T-cell (primary cell): ENCODE measurements around the gene CDK6. TPM values are rescaled to one million over a fixed set of nuclear protein-coding genes. Genes with fewer than 3 reads are reported as not detected.

Experiments
- ATAC-seq, 4 experiments: fragments of 200-7000 bp in 3 of 4; fragments of 150-1000 bp in 1 of 4; cut with Tn5 transposase; replicated peaks in 1 of 4; 1 replicate in 3 of 4; 2 replicates in 1 of 4; pipeline ENCODE4 v1.10.0; 2021; ENCODE audit warnings: moderate library complexity in 3 of 4, mild to moderate bottlenecking in 2 of 4, moderate number of reproducible peaks in 1 of 4
- CTCF ChIA-PET, 2 donors: fragments of 300-600 bp; sonication (Branson Sonifier 250); formaldehyde crosslinking; loops; one replicate each; lab custom pipeline; 2022; ENCODE audit warnings: antibody characterized with exemption in 2 of 2; lab: Charles Lee
- POLR2A ChIA-PET, 2 donors: fragments of 300-600 bp; sonication (Branson Sonifier 250); formaldehyde crosslinking; loops; one replicate each; lab custom pipeline; 2022; ENCODE audit warnings: antibody characterized with exemption in 2 of 2; lab: Charles Lee
- DNase-seq, 35 experiments: peaks; one replicate each; pipeline versions ENCODE4 v3.0.0 to v3.0.0-alpha.2; 2013 to 2023
- H3K27ac ChIP-seq: one replicate; pipeline ENCODE4 v1.5.1; 2013; ENCODE audit warnings: low read length
- H3K27me3 ChIP-seq, 2 experiments: replicated peaks in 1 of 2; 1 replicate in 1 of 2; 2 replicates in 1 of 2; pipeline versions ENCODE4 v1.6.1 to v1.7.0; 2013; ENCODE audit warnings: low read length in 1 of 2, mixed read lengths in 1 of 2; ENCODE audit not compliant: control insufficient read depth in 2 of 2, insufficient read depth in 2 of 2; ENCODE audit errors: extremely low read depth in 1 of 2
- H3K36me3 ChIP-seq, 2 donors: 1 replicate in 1 of 2; 2 replicates in 1 of 2; pipeline versions ENCODE4 v1.6.1 to v1.7.0; 2013; ENCODE audit warnings: low read length in 1 of 2; ENCODE audit not compliant: control insufficient read depth in 2 of 2, insufficient read depth in 1 of 2; ENCODE audit errors: extremely low read depth in 1 of 2
- H3K4me1 ChIP-seq, 2 experiments: 1 replicate in 1 of 2; 2 replicates in 1 of 2; pipeline versions ENCODE4 v1.6.1 to v1.7.0; 2013; ENCODE audit warnings: low read length in 2 of 2, mixed read lengths in 1 of 2; ENCODE audit not compliant: insufficient read depth in 2 of 2, control insufficient read depth in 1 of 2; ENCODE audit errors: extremely low read depth in 1 of 2
- H3K4me3 ChIP-seq, 2 donors: 1 replicate in 1 of 2; 2 replicates in 1 of 2; pipeline versions ENCODE4 v1.5.1 to v1.7.0; 2013; ENCODE audit warnings: mild to moderate bottlenecking in 2 of 2, low read length in 1 of 2, moderate library complexity in 1 of 2; ENCODE audit not compliant: control insufficient read depth in 1 of 2; ENCODE audit errors: extremely low read depth in 1 of 2
- H3K9me3 ChIP-seq: 2 replicates; pipeline ENCODE4 v1.7.0; 2013
- H3K27ac Mint-ChIP-seq, 2 donors: one replicate each; pipeline ENCODE4 v1.8.0; 2020 to 2021; ENCODE audit warnings: mild to moderate bottlenecking in 2 of 2, mixed read lengths in 2 of 2
- H3K27me3 Mint-ChIP-seq, 2 donors: one replicate each; pipeline ENCODE4 v1.8.0; 2021 to 2022; ENCODE audit warnings: mixed read lengths in 2 of 2
- H3K36me3 Mint-ChIP-seq: one replicate; pipeline ENCODE4 v1.8.0; 2021; ENCODE audit warnings: mixed read lengths
- H3K4me1 Mint-ChIP-seq, 3 donors: one replicate each; pipeline ENCODE4 v1.8.0; 2020 to 2022; ENCODE audit warnings: mixed read lengths in 3 of 3, mild to moderate bottlenecking in 1 of 3
- H3K4me3 Mint-ChIP-seq, 3 donors: one replicate each; pipeline ENCODE4 v1.8.0; 2020 to 2022; ENCODE audit warnings: mild to moderate bottlenecking in 3 of 3, mixed read lengths in 3 of 3, moderate library complexity in 3 of 3
- H3K9me3 Mint-ChIP-seq, 3 donors: one replicate each; pipeline ENCODE4 v1.8.0; 2020 to 2022; ENCODE audit warnings: mixed read lengths in 3 of 3
- WGBS: methylation state at CpG from one replicate; pipeline ENCODE4 v1.1.5; 2013; ENCODE audit warnings: missing lambda C conversion rate; ENCODE audit not compliant: insufficient coverage; 5-methylcytosine and 5-hydroxymethylcytosine counted together
- total RNA-seq, 35 experiments: library from RNA in 6 of 35; stranded (reverse) in 6 of 35; fragments of 120-200 nt in 1 of 35; gene quantifications; one replicate each; pipeline versions ENCODE4 v1.2.1 to v1.2.4 and lab custom pipeline; 2013 to 2026

The CDK6 gene
- total RNA-seq, 5 donors from 2014 or later (not counting 1 experiment from before 2014, with no cell fraction given) = 29.8 to 107 (median 43.9) TPM

DNA sequence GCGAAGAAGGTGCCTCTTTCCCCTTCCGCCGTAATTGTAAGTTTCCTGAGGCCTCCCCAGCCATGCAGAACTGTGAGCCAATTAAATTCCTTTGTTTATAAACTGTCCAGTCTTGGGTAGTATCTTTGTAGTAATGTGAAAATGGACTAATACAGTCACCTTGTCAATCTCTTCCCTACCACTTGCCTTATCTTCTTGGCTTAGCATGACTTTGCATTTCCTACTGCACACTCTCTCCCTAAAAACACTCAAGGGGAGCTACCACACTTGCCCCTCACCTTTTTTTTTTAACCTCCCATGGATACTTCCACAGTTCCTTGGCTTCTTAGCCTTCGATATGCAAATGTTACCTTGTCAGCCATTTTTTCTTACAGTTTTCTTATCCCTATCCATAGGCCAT is 7.4 kb upstream of the CDK6 start:
- CTCF ChIA-PET = no interaction called here
- Mint-ChIP-seq H3K36me3 (no peaks in the 10 kb centered on the region), H3K4me3 (no peak overlapping the region), H3K4me1 (peaks cover 0 to under 1% (median 0%) of the 10 kb centered on the region in 3 donors), H3K9me3 (no peaks in the 10 kb centered on the region), H3K27ac (no peak overlapping the region), H3K27me3 (peaks cover under 1 to 2% of the 10 kb centered on the region in 2 donors)
- Histone ChIP-seq H3K9me3 (no peaks in the 10 kb centered on the region), H3K27me3 (no peaks in the 10 kb centered on the region), H3K4me3 (no peak overlapping the region), H3K27ac (no peak overlapping the region), H3K4me1 (no peaks in the 10 kb centered on the region), H3K36me3 (no peaks in the 10 kb centered on the region)
- ATAC-seq (no peak), DNase-seq (no peak)
- POLR2A ChIA-PET = no interaction called here
- no CpG with 5 or more reads among the region's 4 CpGs for WGBS

DNA sequence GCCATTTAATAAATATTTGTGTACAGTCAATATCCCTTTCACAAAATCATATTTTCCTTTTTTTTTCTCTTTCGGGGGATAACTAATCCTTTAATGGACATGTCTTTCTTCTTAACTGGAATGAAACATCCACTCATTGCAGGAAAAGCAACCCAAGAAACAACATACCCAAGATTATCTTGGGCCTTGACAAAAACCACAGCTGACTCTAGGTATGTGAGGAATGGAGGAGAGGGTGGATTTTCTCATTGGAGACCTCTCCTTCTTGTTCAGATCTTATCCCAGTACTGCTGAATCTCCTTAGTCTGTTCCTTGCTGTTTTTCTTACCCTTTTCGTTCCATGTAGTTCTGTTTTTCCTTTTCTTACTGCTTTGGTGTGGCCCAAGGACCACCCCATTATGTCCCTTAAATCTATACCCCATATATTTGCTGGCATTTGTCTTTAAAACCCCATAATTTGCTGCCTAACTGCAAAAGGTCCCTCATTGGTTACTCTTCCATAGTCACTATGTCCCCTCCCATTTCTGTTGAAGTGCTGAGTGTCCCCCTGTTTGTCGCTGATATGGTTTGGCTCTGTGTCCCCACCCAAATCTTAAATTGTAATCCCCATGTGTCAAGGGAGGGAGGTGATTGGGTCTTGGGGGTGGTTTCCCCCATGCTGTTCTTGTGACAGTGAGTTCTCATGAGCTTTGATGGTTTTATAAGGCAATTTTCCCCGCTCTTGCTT is 6.8 kb upstream of the CDK6 start:
- H3K4me1 Mint-ChIP-seq = no peaks in the 10 kb centered on the region
- no peak overlapping the region for H3K4me3 Mint-ChIP-seq
- H3K27me3 ChIP-seq = no peaks in the 10 kb centered on the region
- no peaks in the 10 kb centered on the region for H3K9me3 Mint-ChIP-seq
- no peak overlapping the region for H3K27ac Mint-ChIP-seq
- WGBS = 64% methylated on average over 1 of the region's 4 CpGs
- peaks cover 0 to 2% of the 10 kb centered on the region in 2 donors for H3K27me3 Mint-ChIP-seq
- no peak overlapping the region for H3K27ac ChIP-seq
- POLR2A ChIA-PET = no interaction called here
- ATAC-seq (no peak), DNase-seq (no peak)
- H3K9me3 ChIP-seq = no peaks in the 10 kb centered on the region
- no peaks in the 10 kb centered on the region for H3K36me3 ChIP-seq
- H3K4me3 ChIP-seq = no peak overlapping the region
- no peaks in the 10 kb centered on the region for H3K36me3 Mint-ChIP-seq
- no peaks in the 10 kb centered on the region for H3K4me1 ChIP-seq
- CTCF ChIA-PET = no interaction called here

DNA sequence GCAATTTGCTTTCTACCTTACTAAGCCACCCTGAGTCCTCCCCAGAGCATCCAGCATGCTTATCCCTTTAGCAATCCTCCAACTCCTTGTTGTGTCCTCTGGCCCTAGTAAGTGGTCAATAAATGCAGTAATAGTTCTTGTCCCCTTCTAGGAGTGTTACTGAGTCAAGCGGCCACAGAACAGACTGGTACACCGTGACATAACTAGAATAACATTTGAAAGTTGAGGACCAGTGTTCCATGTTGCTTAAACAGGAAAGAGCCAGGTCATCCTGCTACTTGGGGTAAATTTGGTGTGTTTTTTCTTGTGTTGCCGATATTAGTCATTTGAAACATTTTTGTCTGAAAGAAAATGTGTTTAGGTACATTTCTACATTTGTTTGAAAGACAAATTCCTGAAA is 4.8 kb upstream of the CDK6 start:
- Histone ChIP-seq H3K4me1 (peaks cover 0 to 3% of the 10 kb centered on the region in 2 experiments), H3K9me3 (no peaks in the 10 kb centered on the region), H3K4me3 (no peak overlapping the region), H3K27ac (no peak overlapping the region), H3K36me3 (no peaks in the 10 kb centered on the region), H3K27me3 (no peaks in the 10 kb centered on the region)
- 11% methylated on average over 3 of the region's 3 CpGs for WGBS
- no peak for DNase-seq
- no peak for ATAC-seq
- POLR2A ChIA-PET = no interaction called here
- H3K27me3 Mint-ChIP-seq = peaks cover 0 to 2% of the 10 kb centered on the region in 2 donors
- H3K4me1 Mint-ChIP-seq = peaks cover 7 to 8% (median 7%) of the 10 kb centered on the region in 3 donors
- H3K36me3 Mint-ChIP-seq = no peaks in the 10 kb centered on the region
- no peak overlapping the region for H3K27ac Mint-ChIP-seq
- no peaks in the 10 kb centered on the region for H3K9me3 Mint-ChIP-seq
- CTCF ChIA-PET = no interaction called here
- H3K4me3 Mint-ChIP-seq = no peak overlapping the region

- H3K36me3 ChIP-seq = no peaks in the 10 kb centered on the region
- Mint-ChIP-seq H3K4me1 (peaks cover 8 to 11% (median 9%) of the 10 kb centered on the region in 3 donors), H3K9me3 (no peaks in the 10 kb centered on the region), H3K27me3 (peaks cover 0 to 5% of the 10 kb centered on the region in 2 donors), H3K27ac (no peak overlapping the region), H3K36me3 (no peaks in the 10 kb centered on the region), H3K4me3 (no peak overlapping the region)
- peaks cover 0 to 10% of the 10 kb centered on the region in 2 experiments for H3K4me1 ChIP-seq
- H3K9me3 ChIP-seq = no peaks in the 10 kb centered on the region
- DNase-seq = no peak
- H3K27me3 ChIP-seq = no peaks in the 10 kb centered on the region
- no peak overlapping the region for H3K4me3 ChIP-seq
- WGBS = 52% methylated on average over 2 of the region's 5 CpGs
- H3K27ac ChIP-seq = no peak overlapping the region
- CTCF ChIA-PET = no interaction called here
- POLR2A ChIA-PET = interaction anchor here in 1 of 2 donors (0.6 to 0.7 kb wide), 2 partner anchors 449 to 458 kb away, joined by 3 read pairs; no protein-coding TSS in a partner anchor
- no peak for ATAC-seq
Measured at GRCh38 chr7:92840316-92840715, 3.9 kb upstream of the CDK6 start.

DNA sequence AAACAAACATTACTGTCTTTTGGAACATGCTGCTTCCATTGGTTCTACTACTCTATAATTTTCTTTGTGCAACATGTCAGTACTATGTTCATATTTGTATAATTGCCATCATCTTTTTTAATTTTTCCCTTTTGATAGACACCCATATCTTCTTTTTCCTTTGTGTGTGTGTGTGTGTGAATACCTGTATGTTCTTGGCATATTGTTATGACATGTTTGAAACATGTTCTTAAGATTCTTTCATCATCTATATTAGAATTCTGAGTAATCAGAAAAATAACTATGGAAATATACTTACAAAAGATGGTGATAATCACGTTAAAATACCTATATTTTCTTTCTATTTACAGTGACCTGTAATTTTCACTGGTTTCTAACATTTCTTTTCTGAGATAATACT is 3.5 kb upstream of the CDK6 start:
- POLR2A ChIA-PET = interaction anchor here in 1 of 2 donors (0.6 to 0.7 kb wide), 2 partner anchors 448 to 458 kb away, joined by 3 read pairs; no protein-coding TSS in a partner anchor
- peaks cover 8 to 12% (median 9%) of the 10 kb centered on the region in 3 donors for H3K4me1 Mint-ChIP-seq
- no peaks in the 10 kb centered on the region for H3K36me3 ChIP-seq
- CTCF ChIA-PET = interaction anchor here in 1 of 2 donors (0.6 kb wide), 1 partner anchor 383 kb away, joined by 3 read pairs; no protein-coding TSS in a partner anchor
- peak overlapping the region in 1 of 2 donors; percentile 25 for H3K27ac Mint-ChIP-seq
- no CpG with 5 or more reads among the region's 1 CpG for WGBS
- H3K27me3 Mint-ChIP-seq = peaks cover 0 to 5% of the 10 kb centered on the region in 2 donors
- peaks cover 0 to 2% of the 10 kb centered on the region in 2 experiments for H3K27me3 ChIP-seq
- ATAC-seq (no peak), DNase-seq (no peak)
- no peaks in the 10 kb centered on the region for H3K9me3 Mint-ChIP-seq
- H3K27ac ChIP-seq = no peak overlapping the region
- H3K4me1 ChIP-seq = peaks cover 0 to 11% of the 10 kb centered on the region in 2 experiments
- no peaks in the 10 kb centered on the region for H3K36me3 Mint-ChIP-seq
- no peak overlapping the region for H3K4me3 Mint-ChIP-seq
- no peaks in the 10 kb centered on the region for H3K9me3 ChIP-seq
- H3K4me3 ChIP-seq = no peak overlapping the region

GRCh38 chr7:92838934-92839333 is 2.6 kb upstream of the CDK6 start:
- POLR2A ChIA-PET = interaction anchor here in 1 of 2 donors (0.6 kb wide), 1 partner anchor 234 kb away, joined by 4 read pairs; no protein-coding TSS in a partner anchor
- Histone ChIP-seq H3K9me3 (no peaks in the 10 kb centered on the region), H3K36me3 (no peaks in the 10 kb centered on the region), H3K27me3 (peaks cover 0 to 8% of the 10 kb centered on the region in 2 experiments), H3K4me3 (no peak overlapping the region), H3K27ac (no peak overlapping the region), H3K4me1 (peaks cover 0 to 16% of the 10 kb centered on the region in 2 experiments)
- H3K9me3 Mint-ChIP-seq = no peaks in the 10 kb centered on the region
- H3K4me3 Mint-ChIP-seq = no peak overlapping the region
- DNase-seq (no peak), ATAC-seq (no peak)
- peak overlapping the region in 1 of 2 donors; percentile 44 for H3K27ac Mint-ChIP-seq
- no peaks in the 10 kb centered on the region for H3K36me3 Mint-ChIP-seq
- H3K4me1 Mint-ChIP-seq = peaks cover 8 to 13% (median 9%) of the 10 kb centered on the region in 3 donors
- CTCF ChIA-PET = interaction anchor here in 1 of 2 donors (0.7 kb wide), 2 partner anchors 26 to 219 kb away, joined by 3 to 4 read pairs; no protein-coding TSS in a partner anchor
- H3K27me3 Mint-ChIP-seq = peaks cover 0 to 5% of the 10 kb centered on the region in 2 donors
